ENCODE data around the gene NUP107.
A peak's percentile ranks its signal among the peaks of the same experiment; 100 is the strongest.

Gene NUP107

DNA sequence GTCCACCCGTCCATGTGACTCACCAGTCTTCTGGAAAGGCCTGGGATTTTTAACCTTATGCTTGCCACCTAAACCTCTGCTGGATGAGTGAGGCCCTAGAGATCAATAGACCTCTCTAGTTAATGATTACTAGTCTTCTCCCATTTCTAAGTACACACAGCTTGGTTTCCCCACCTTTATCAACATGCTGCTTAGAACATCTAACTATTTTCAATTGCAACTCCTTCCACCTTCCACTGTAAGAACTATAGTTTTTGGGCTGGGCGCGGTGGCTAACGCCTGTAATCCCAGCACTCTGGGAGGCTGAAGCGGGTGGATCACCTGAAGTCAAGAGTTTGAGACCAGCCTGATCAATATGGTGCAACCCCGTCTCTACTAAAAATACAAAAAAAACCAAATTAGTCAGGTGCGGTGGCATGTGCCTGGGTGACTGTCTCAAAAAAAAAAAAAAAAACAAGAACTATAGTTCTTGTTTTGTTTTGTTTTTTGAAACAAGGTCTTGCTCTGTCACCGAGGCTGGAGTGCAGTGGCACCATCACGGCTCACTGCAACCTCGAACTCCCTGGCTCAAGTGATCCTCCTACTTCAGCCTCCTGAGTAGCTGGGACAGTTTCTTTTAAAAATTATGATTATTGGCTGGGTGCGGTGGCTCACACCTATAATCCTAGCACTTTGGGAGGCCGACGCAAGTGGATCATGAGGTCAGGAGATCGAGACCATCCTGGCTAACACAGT, 102.5 kb downstream of the NUP107 start:
- Histone ChIP-seq H3K9me2 (replicated peaks; ENCODE audit: control insufficient read depth, low read length) (no peaks in the 10 kb centered on the region), H3K79me2 (ENCODE audit: control insufficient read depth, low read length) (no peaks in the 10 kb centered on the region), H3K27me3 (ENCODE audit: control insufficient read depth, low read length) (no peaks in the 10 kb centered on the region), H3K9me3 (ENCODE audit: control insufficient read depth, insufficient read depth, low read length) (no peaks in the 10 kb centered on the region), H3K36me3 (ENCODE audit: control insufficient read depth, low read length) (no peaks in the 10 kb centered on the region), H3F3A (ENCODE audit: control insufficient read depth, insufficient read depth) (peaks cover 8% of the 10 kb centered on the region; the same call in 1 of the 2 replicates), H4K20me1 (ENCODE audit: control insufficient read depth, insufficient read depth, low read depth, low read length) (no peaks in the 10 kb centered on the region), H3K4me2 (ENCODE audit: low read length) (peak overlapping the region; percentile 56), H3K27ac (ENCODE audit: low read depth, low read length) (peak overlapping the region; percentile 83), H3K4me1 (ENCODE audit: control insufficient read depth, low read length) (peaks cover 96% of the 10 kb centered on the region), H3K4me3 (ENCODE audit: low read length) (no peak overlapping the region)
- TF ChIP-seq EZH2phosphoT487 (IDR thresholded peaks at IDR 0.05; ENCODE audit: borderline replicate concordance, low read length): no peak
- TF ChIP-seq, protein P1, sequence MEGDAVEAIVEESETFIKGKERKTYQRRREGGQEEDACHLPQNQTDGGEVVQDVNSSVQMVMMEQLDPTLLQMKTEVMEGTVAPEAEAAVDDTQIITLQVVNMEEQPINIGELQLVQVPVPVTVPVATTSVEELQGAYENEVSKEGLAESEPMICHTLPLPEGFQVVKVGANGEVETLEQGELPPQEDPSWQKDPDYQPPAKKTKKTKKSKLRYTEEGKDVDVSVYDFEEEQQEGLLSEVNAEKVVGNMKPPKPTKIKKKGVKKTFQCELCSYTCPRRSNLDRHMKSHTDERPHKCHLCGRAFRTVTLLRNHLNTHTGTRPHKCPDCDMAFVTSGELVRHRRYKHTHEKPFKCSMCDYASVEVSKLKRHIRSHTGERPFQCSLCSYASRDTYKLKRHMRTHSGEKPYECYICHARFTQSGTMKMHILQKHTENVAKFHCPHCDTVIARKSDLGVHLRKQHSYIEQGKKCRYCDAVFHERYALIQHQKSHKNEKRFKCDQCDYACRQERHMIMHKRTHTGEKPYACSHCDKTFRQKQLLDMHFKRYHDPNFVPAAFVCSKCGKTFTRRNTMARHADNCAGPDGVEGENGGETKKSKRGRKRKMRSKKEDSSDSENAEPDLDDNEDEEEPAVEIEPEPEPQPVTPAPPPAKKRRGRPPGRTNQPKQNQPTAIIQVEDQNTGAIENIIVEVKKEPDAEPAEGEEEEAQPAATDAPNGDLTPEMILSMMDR (IDR thresholded peaks at IDR 0.05; ENCODE audit: low read depth, low read length, poor library complexity, severe bottlenecking): no peak

DNA sequence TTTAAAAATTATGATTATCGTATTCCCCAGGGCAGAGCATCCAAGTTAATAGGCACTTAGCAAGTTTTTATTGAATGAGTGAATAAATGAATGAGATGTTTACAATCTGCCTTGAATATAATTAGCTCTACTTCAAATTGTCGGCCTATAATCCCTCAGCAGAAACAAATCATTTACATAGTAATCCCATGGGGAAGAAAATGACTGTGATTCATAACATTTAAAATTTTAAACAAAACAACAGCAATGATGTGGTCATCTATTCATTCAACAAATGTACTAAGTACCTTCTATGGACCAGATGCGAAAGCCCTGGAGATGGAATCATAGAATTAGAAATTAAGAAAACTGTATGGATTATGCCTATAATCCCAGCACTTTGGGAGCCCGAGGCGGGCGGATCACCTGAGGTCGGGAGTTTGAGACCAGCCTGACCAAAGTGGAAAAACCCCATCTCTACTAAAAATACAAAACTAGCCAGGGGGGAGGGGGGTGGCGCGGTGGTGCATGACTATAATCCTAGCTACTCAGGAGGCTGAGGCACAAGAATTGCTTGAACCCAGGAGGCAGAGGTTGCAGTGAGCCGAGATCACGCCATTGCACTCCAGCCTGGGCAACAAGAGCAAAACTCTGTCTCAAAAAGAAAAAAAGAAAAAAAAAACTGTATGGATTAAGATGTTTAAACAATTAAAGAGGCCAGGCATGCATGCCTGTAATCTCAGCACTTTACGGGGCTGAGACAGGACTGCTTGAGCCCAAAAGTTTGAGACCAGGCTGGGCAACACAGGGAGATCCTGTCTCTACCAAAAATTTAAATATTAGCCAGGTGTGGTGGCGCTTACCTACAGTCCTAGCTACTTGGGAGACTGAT, 103.5 kb downstream of the NUP107 start:
- peaks cover 8% of the 10 kb centered on the region; the same call in 1 of the 2 replicates for H3F3A ChIP-seq (ENCODE audit: control insufficient read depth, insufficient read depth)

GRCh38 chr12:68790952-68791234, 104.1 kb downstream of the NUP107 start:
- no peaks in the 10 kb centered on the region for H3K79me2 ChIP-seq (ENCODE audit: control insufficient read depth, low read length)
- H3K9me2 ChIP-seq (replicated peaks; ENCODE audit: control insufficient read depth, low read length): no peaks in the 10 kb centered on the region
- no peak overlapping the region for H3K4me3 ChIP-seq (ENCODE audit: low read length)
- no peaks in the 10 kb centered on the region for H4K20me1 ChIP-seq (ENCODE audit: control insufficient read depth, insufficient read depth, low read depth, low read length)
- no peaks in the 10 kb centered on the region for H3K36me3 ChIP-seq (ENCODE audit: control insufficient read depth, low read length)
- peaks cover 89% of the 10 kb centered on the region for H3K4me1 ChIP-seq (ENCODE audit: control insufficient read depth, low read length)
- no peak overlapping the region for H3K4me2 ChIP-seq (ENCODE audit: low read length)
- peaks cover 8% of the 10 kb centered on the region; the same call in 1 of the 2 replicates for H3F3A ChIP-seq (ENCODE audit: control insufficient read depth, insufficient read depth)
- no peaks in the 10 kb centered on the region for H3K27me3 ChIP-seq (ENCODE audit: control insufficient read depth, low read length)
- H3K9me3 ChIP-seq (ENCODE audit: control insufficient read depth, insufficient read depth, low read length): no peaks in the 10 kb centered on the region
- peak overlapping the region; percentile 14; the same call in 1 of the 2 replicates for H3K27ac ChIP-seq (ENCODE audit: low read depth, low read length)
- no peak for TF ChIP-seq EZH2phosphoT487 (IDR thresholded peaks at IDR 0.05; ENCODE audit: borderline replicate concordance, low read length)
- TF ChIP-seq, protein P1 (IDR thresholded peaks at IDR 0.05; ENCODE audit: low read depth, low read length, poor library complexity, severe bottlenecking): no peak

More for the DNA sequence above, 103.5 kb downstream of the NUP107 start:
- no peak overlapping the region for H3K4me3 ChIP-seq (ENCODE audit: low read length)
- H3K9me3 ChIP-seq (ENCODE audit: control insufficient read depth, insufficient read depth, low read length): no peaks in the 10 kb centered on the region
- no peaks in the 10 kb centered on the region for H3K36me3 ChIP-seq (ENCODE audit: control insufficient read depth, low read length)
- H4K20me1 ChIP-seq (ENCODE audit: control insufficient read depth, insufficient read depth, low read depth, low read length): no peaks in the 10 kb centered on the region
- H3K4me2 ChIP-seq (ENCODE audit: low read length): peak overlapping the region; percentile 3; the same call in 1 of the 2 replicates
- H3K27me3 ChIP-seq (ENCODE audit: control insufficient read depth, low read length): no peaks in the 10 kb centered on the region
- H3K27ac ChIP-seq (ENCODE audit: low read depth, low read length): peak overlapping the region; percentile 14; the same call in 1 of the 2 replicates
- H3K79me2 ChIP-seq (ENCODE audit: control insufficient read depth, low read length): no peaks in the 10 kb centered on the region
- peaks cover 95% of the 10 kb centered on the region for H3K4me1 ChIP-seq (ENCODE audit: control insufficient read depth, low read length)
- H3K9me2 ChIP-seq (replicated peaks; ENCODE audit: control insufficient read depth, low read length): no peaks in the 10 kb centered on the region
- TF ChIP-seq, protein P1 (IDR thresholded peaks at IDR 0.05; ENCODE audit: low read depth, low read length, poor library complexity, severe bottlenecking): no peak
- TF ChIP-seq EZH2phosphoT487 (IDR thresholded peaks at IDR 0.05; ENCODE audit: borderline replicate concordance, low read length): no peak

Measured in DOHH2 (cell line).